ENCODE measurements around the gene RPS28.
"Not testable (repeated sequence)": the region's sequence is repeated elsewhere in the genome, so short reads cannot be mapped to it uniquely, and the experiment has no call there.

GRCh38 chr19:8314981-8315640 lies 6.2 kb upstream of the RPS28 start:
- not testable (repeated sequence) for TF ChIP-seq POLR2A (IDR thresholded peaks at IDR 0.05; ENCODE audit: low read length); GATA1 (IDR thresholded peaks at IDR 0.05; ENCODE audit: low read depth, low read length)

Data from erythroblast (primary cell).